Sigmoid colon (tissue), 4 donors: Measurements from ENCODE around the gene SULT6B1.

Experiments used
- CTCF ChIP-seq, 4 experiments: fragments of 450-650 bp in 3 of 4; fragments of 200-600 bp in 1 of 4; IDR thresholded peaks; one replicate each; pipeline ENCODE4 v1.5.1; 2016 to 2019; ENCODE audit warnings: antibody characterized with exemption in 4 of 4, mild to moderate bottlenecking in 3 of 4, moderate library complexity in 2 of 4
- POLR2A ChIP-seq, 2 donors: fragments of 450-650 bp; IDR thresholded peaks; one replicate each; pipeline ENCODE4 v1.6.1; 2016; ENCODE audit warnings: antibody characterized with exemption in 2 of 2, mild to moderate bottlenecking in 2 of 2, moderate library complexity in 2 of 2
- POLR2AphosphoS5 ChIP-seq, 4 donors: sonication (generic); formaldehyde crosslinking; IDR thresholded peaks; one replicate each; pipeline ENCODE4 v1.6.1; 2017; ENCODE audit warnings: antibody characterized with exemption in 4 of 4

GRCh38 chr2:37156071-37156856 lies 32.2 kb downstream of the SULT6B1 start:
- TF ChIP-seq CTCF (IDR thresholded peaks at IDR 0.05) (no peak), POLR2A (IDR thresholded peaks at IDR 0.05) (no peak), POLR2AphosphoS5 (IDR thresholded peaks at IDR 0.05) (no peak)
